PFSK-1 (cell line): ENCODE measurements around the gene NCKIPSD. TPM values are rescaled to one million over a fixed set of nuclear protein-coding genes. Genes with fewer than 3 reads are reported as not detected.

Experiments used
- FOXP2 ChIP-seq: optimal IDR thresholded peaks from 2 replicates; pipeline ENCODE3; 2011; ENCODE audit warnings: borderline replicate concordance, control low read depth, inconsistent platforms; ENCODE audit not compliant: insufficient read depth; ENCODE audit errors: extremely low read length, extremely low read depth
- POLR2AphosphoS5 ChIP-seq: IDR thresholded peaks from 2 replicates; pipeline ENCODE4 v1.6.1; 2012; ENCODE audit warnings: low read depth, mild to moderate bottlenecking, control low read depth, low read length, moderate library complexity
- REST ChIP-seq, 2 experiments: IDR thresholded peaks; 2 replicates each; pipeline versions ENCODE4 v1.6.1 to v1.8.0; 2011 to 2012; ENCODE audit warnings: low read depth in 2 of 2, low read length in 2 of 2, control low read depth in 1 of 2, inconsistent platforms in 1 of 2, mild to moderate bottlenecking in 1 of 2, moderate library complexity in 1 of 2; ENCODE audit not compliant: insufficient read depth in 1 of 2
- SIN3A ChIP-seq: IDR thresholded peaks from 2 replicates; pipeline ENCODE4 v1.6.1; 2012; ENCODE audit warnings: mild to moderate bottlenecking, low read length, moderate library complexity, borderline replicate concordance; ENCODE audit not compliant: insufficient read depth
- TAF1 ChIP-seq: IDR thresholded peaks from 2 replicates; pipeline ENCODE4 v1.6.1; 2012; ENCODE audit warnings: low read length, control low read depth, borderline replicate concordance; ENCODE audit not compliant: insufficient read depth
- polyA plus RNA-seq: library from polyadenylated mRNA; unstranded; fragments of >200 nt; gene quantifications from one replicate; pipeline ENCODE4 v1.2.1, GENCODE V29; 2012; ENCODE audit warnings: low read depth, missing spikeins; ENCODE audit not compliant: insufficient read length

NCKIPSD gene
- 22.9 TPM for polyA plus RNA-seq

- TF ChIP-seq POLR2AphosphoS5 (peak; percentile 81), SIN3A (no peak)
Measured at GRCh38 chr3:48685603-48686511, at the start of gene NCKIPSD. Gene NCKIPSD, minus strand, starts transcription at chr3:48685915. Its CDS starts 108 bp downstream, at chr3:48685807.

- TF ChIP-seq SIN3A (no peak), REST (IDR thresholded peaks at IDR 0.05; ENCODE audit: insufficient read depth in 1 of 2, low read depth in 2 of 2, low read length in 2 of 2) (no peak), TAF1 (no peak), FOXP2 (no peak), POLR2AphosphoS5 (no peak)
Measured at GRCh38 chr3:48727511-48727910, 41.8 kb upstream of the NCKIPSD start.

- TF ChIP-seq POLR2AphosphoS5 (no peak), SIN3A (no peak)
Measured at GRCh38 chr3:48723725-48724124, 38.0 kb upstream of the NCKIPSD start.

- TF ChIP-seq TAF1: peak; percentile 62; the same call in 1 of the 2 replicates
- TF ChIP-seq SIN3A: 0 out of 2 replicates have a peak, but pooled peaks have one; percentile 20
- TF ChIP-seq POLR2AphosphoS5: peak; percentile 69; the same call in 1 of the 2 replicates
- TF ChIP-seq REST (IDR thresholded peaks at IDR 0.05; ENCODE audit: insufficient read depth in 1 of 2, low read depth in 2 of 2, low read length in 2 of 2): no peak
- no peak for TF ChIP-seq FOXP2
Measured at GRCh38 chr3:48716982-48717746, 31.4 kb upstream of the NCKIPSD start, which contains the start of gene IP6K2. Gene IP6K2, minus strand, starts transcription at chr3:48717221. Its CDS starts 21,930 bp downstream, at chr3:48695291.

GRCh38 chr3:48716508-48716981, 30.8 kb upstream of the NCKIPSD start:
- TF ChIP-seq SIN3A (no peak), TAF1 (no peak), POLR2AphosphoS5 (no peak), REST (IDR thresholded peaks at IDR 0.05; ENCODE audit: insufficient read depth in 1 of 2, low read depth in 2 of 2, low read length in 2 of 2) (no peak), FOXP2 (no peak)
